PC-3 (cell line): ENCODE measurements around the gene CCDC34. TPM values are rescaled to one million over a fixed set of nuclear protein-coding genes. Genes with fewer than 3 reads are reported as not detected.

ENCODE experiments used
- ATAC-seq: fragments of 200-7000 bp; cut with Tn5 transposase; 2 replicates; pipeline ENCODE4 v1.9.1; 2020; ENCODE audit warnings: mild to moderate bottlenecking, moderate library complexity
- BruUV-seq: library from RNA; stranded (reverse); fragments of 400-500 nt; replicated peaks from 2 replicates; lab custom pipeline; 2021; lab: Mats Ljungman, UMichigan
- CTCF ChIA-PET: fragments of 300-600 bp; sonication (Branson Sonifier 250); formaldehyde crosslinking; loops from one replicate; lab custom pipeline; 2022; ENCODE audit warnings: antibody characterized with exemption; lab: Charles Lee
- POLR2A ChIA-PET: fragments of 300-600 bp; sonication (Branson Sonifier 250); formaldehyde crosslinking; loops from one replicate; lab custom pipeline; 2022; ENCODE audit warnings: antibody characterized with exemption; ENCODE audit not compliant: unreplicated experiment; lab: Charles Lee
- DNase-seq: peaks from one replicate; pipeline ENCODE4 v3.0.0-alpha.2; 2015
- H2AFZ ChIP-seq: fragments of 300-600 bp; sonication (generic); 2 replicates; pipeline ENCODE4 v1.6.0; 2016; ENCODE audit warnings: antibody characterized with exemption, low read length
- H3F3A ChIP-seq: fragments of 300-600 bp; sonication (generic); one replicate; pipeline ENCODE4 v1.6.0; 2017; ENCODE audit warnings: antibody characterized with exemption, low read length, control low read depth, mild to moderate bottlenecking; ENCODE audit not compliant: unreplicated experiment
- H3K27ac ChIP-seq: fragments of 300-600 bp; sonication (generic); 2 replicates; pipeline ENCODE4 v1.5.1; 2016; ENCODE audit warnings: mild to moderate bottlenecking, low read length
- H3K27me3 ChIP-seq: fragments of 300-600 bp; sonication (generic); 2 replicates; pipeline ENCODE4 v1.6.1; 2016; ENCODE audit warnings: low read length, mixed read lengths
- H3K36me3 ChIP-seq: fragments of 300-600 bp; sonication (generic); 2 replicates; pipeline ENCODE4 v1.6.1; 2016; ENCODE audit warnings: low read depth, mixed run types, low read length, mixed read lengths
- H3K4me1 ChIP-seq: fragments of 300-600 bp; sonication (generic); 2 replicates; pipeline ENCODE4 v1.5.1; 2016; ENCODE audit warnings: low read length; ENCODE audit not compliant: insufficient read depth
- H3K4me2 ChIP-seq: fragments of 300-600 bp; sonication (generic); 2 replicates; pipeline ENCODE4 v1.6.0; 2016; ENCODE audit warnings: low read length
- H3K4me3 ChIP-seq: fragments of 300-600 bp; sonication (generic); 2 replicates; pipeline ENCODE4 v1.5.1; 2016; ENCODE audit warnings: mild to moderate bottlenecking, low read length, mixed read lengths
- H3K79me2 ChIP-seq: fragments of 300-600 bp; sonication (generic); 2 replicates; pipeline ENCODE4 v1.6.1; 2017; ENCODE audit warnings: low read length, mixed read lengths
- H3K9ac ChIP-seq: fragments of 300-600 bp; sonication (generic); 2 replicates; pipeline ENCODE4 v1.6.0; 2016; ENCODE audit warnings: mild to moderate bottlenecking, low read length
- H3K9me2 ChIP-seq: fragments of 300-600 bp; sonication (generic); replicated peaks from 2 replicates; pipeline ENCODE4 v1.6.1; 2016; ENCODE audit warnings: mixed run types, low read length, mixed read lengths
- H3K9me3 ChIP-seq: fragments of 300-600 bp; sonication (generic); 2 replicates; pipeline ENCODE4 v1.6.1; 2016; ENCODE audit warnings: low read length, mixed read lengths
- H4K20me1 ChIP-seq: fragments of 300-600 bp; sonication (generic); 2 replicates; pipeline ENCODE4 v1.6.1; 2016; ENCODE audit warnings: low read length, mixed read lengths
- EZH2 ChIP-seq: fragments of 300-600 bp; sonication (generic); IDR thresholded peaks from one replicate; pipeline ENCODE4 v1.6.1; 2017; ENCODE audit warnings: antibody characterized with exemption, mild to moderate bottlenecking, low read length; ENCODE audit not compliant: unreplicated experiment
- EZH2phosphoT487 ChIP-seq: fragments of 300-600 bp; sonication (generic); IDR thresholded peaks from 2 replicates; pipeline ENCODE4 v1.6.1; 2018; ENCODE audit warnings: mild to moderate bottlenecking, antibody characterized with exemption, low read length, borderline replicate concordance
- intact Hi-C: fragments of 100-400 bp; cut with micrococcal nuclease; formaldehyde crosslinking; loops from 2 replicates; pipeline ENCODE4 v1.9.0; 2023
- total RNA-seq: library from RNA; depleted of rRNA; stranded (reverse); fragments of >200 nt; gene quantifications from 2 replicates; pipeline ENCODE4 v1.2.3, GENCODE V29; 2014
- TF ChIP-seq, protein P1 (sequence below): fragments of 300-600 bp; sonication (generic); conservative IDR thresholded peaks from 2 replicates; pipeline ENCODE4 v1.5.1; 2017; ENCODE audit warnings: antibody characterized with exemption, low read depth, mild to moderate bottlenecking, low read length

The CCDC34 gene
- total RNA-seq, 1 experiment from 2014 or later: 11.0 TPM

- Histone ChIP-seq H2AFZ (no peak overlapping the region), H4K20me1 (no peaks in the 10 kb centered on the region), H3K27ac (no peak overlapping the region), H3K9me2 (no peaks in the 10 kb centered on the region), H3K4me1 (no peaks in the 10 kb centered on the region), H3K9ac (no peak overlapping the region), H3K36me3 (no peaks in the 10 kb centered on the region; the same call in 1 of the 2 replicates), H3K4me2 (no peak overlapping the region), H3K79me2 (no peaks in the 10 kb centered on the region), H3K27me3 (no peaks in the 10 kb centered on the region), H3K4me3 (no peak overlapping the region), H3K9me3 (no peaks in the 10 kb centered on the region), H3F3A (no peaks in the 10 kb centered on the region)
- no TSS peak for BruUV-seq
- POLR2A ChIA-PET: no interaction called here
- intact Hi-C loops: no loop called here
- ATAC-seq: no peak
- TF ChIP-seq, protein P1, sequence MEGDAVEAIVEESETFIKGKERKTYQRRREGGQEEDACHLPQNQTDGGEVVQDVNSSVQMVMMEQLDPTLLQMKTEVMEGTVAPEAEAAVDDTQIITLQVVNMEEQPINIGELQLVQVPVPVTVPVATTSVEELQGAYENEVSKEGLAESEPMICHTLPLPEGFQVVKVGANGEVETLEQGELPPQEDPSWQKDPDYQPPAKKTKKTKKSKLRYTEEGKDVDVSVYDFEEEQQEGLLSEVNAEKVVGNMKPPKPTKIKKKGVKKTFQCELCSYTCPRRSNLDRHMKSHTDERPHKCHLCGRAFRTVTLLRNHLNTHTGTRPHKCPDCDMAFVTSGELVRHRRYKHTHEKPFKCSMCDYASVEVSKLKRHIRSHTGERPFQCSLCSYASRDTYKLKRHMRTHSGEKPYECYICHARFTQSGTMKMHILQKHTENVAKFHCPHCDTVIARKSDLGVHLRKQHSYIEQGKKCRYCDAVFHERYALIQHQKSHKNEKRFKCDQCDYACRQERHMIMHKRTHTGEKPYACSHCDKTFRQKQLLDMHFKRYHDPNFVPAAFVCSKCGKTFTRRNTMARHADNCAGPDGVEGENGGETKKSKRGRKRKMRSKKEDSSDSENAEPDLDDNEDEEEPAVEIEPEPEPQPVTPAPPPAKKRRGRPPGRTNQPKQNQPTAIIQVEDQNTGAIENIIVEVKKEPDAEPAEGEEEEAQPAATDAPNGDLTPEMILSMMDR: no peak
- TF ChIP-seq EZH2: no peak
- TF ChIP-seq EZH2phosphoT487: no peak
- DNase-seq: no peak
- CTCF ChIA-PET: interaction anchor here (0.6 to 0.7 kb wide), 2 partner anchors 15 to 18 kb away, joined by 3 read pairs; no protein-coding TSS in a partner anchor
Observed at GRCh38 chr11:27373856-27374602, 11.0 kb upstream of the CCDC34 start.

DNA sequence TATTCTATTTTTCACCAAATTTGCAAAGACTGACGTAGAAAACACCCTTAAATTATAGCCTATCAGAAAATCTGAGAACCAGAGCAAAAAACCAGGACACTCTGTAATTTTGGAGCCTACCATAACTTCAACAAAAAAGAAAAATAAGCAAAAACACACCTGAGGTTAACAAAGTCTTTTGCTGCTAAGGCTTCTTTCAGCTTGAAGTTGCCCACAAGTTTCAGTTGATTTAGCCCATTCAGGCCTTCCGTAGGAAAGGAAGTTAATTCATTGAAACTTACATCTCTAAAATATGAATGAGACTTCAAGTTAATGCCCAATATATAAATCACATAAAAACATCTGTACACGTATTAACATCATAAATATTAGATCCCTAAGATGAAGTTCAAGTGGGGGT, 10.4 kb upstream of the CCDC34 start:
- Histone ChIP-seq H3K4me1 (no peaks in the 10 kb centered on the region), H3K27ac (no peak overlapping the region), H3K79me2 (no peaks in the 10 kb centered on the region), H3F3A (no peaks in the 10 kb centered on the region), H3K9ac (no peak overlapping the region), H3K27me3 (no peaks in the 10 kb centered on the region), H4K20me1 (no peaks in the 10 kb centered on the region), H3K4me2 (no peak overlapping the region), H3K4me3 (no peak overlapping the region), H3K9me2 (no peaks in the 10 kb centered on the region), H3K36me3 (no peaks in the 10 kb centered on the region; the same call in 1 of the 2 replicates), H3K9me3 (no peaks in the 10 kb centered on the region), H2AFZ (no peak overlapping the region)
- DNase-seq (no peak), ATAC-seq (no peak)
- ChIA-PET CTCF (no interaction called here), POLR2A (no interaction called here)
- BruUV-seq: no TSS peak
- intact Hi-C loops: no loop called here
- TF ChIP-seq EZH2phosphoT487: no peak
- no peak for TF ChIP-seq EZH2
- TF ChIP-seq, protein P1: no peak

GRCh38 chr11:27372164-27372563, 9.1 kb upstream of the CCDC34 start:
- no peak for DNase-seq
- no peaks in the 10 kb centered on the region for H4K20me1 ChIP-seq
- H3K4me1 ChIP-seq: no peaks in the 10 kb centered on the region
- H3K9ac ChIP-seq: no peak overlapping the region
- H3K9me2 ChIP-seq: no peaks in the 10 kb centered on the region
- no peaks in the 10 kb centered on the region for H3K79me2 ChIP-seq
- no peak overlapping the region for H3K4me3 ChIP-seq
- no peak for TF ChIP-seq EZH2phosphoT487
- TF ChIP-seq EZH2: no peak
- TF ChIP-seq, protein P1: no peak
- H3K36me3 ChIP-seq: no peaks in the 10 kb centered on the region; the same call in 1 of the 2 replicates
- POLR2A ChIA-PET: no interaction called here
- CTCF ChIA-PET: no interaction called here
- no peak overlapping the region for H3K4me2 ChIP-seq
- no peaks in the 10 kb centered on the region for H3F3A ChIP-seq
- H3K27me3 ChIP-seq: no peaks in the 10 kb centered on the region
- no TSS peak for BruUV-seq
- no peak overlapping the region for H2AFZ ChIP-seq
- intact Hi-C loops: no loop called here
- no peaks in the 10 kb centered on the region for H3K9me3 ChIP-seq
- ATAC-seq: no peak
- H3K27ac ChIP-seq: no peak overlapping the region
